Breast epithelium (tissue), 3 donors: ENCODE results near the gene KCTD2.

Experiments
- POLR2A ChIP-seq: fragments of 450-650 bp; IDR thresholded peaks from one replicate; pipeline ENCODE4 v1.6.1; 2016; ENCODE audit warnings: antibody characterized with exemption, mild to moderate bottlenecking, moderate library complexity
- POLR2AphosphoS5 ChIP-seq, 3 donors: sonication (generic); formaldehyde crosslinking; IDR thresholded peaks; one replicate each; pipeline ENCODE4 v1.6.1; 2017; ENCODE audit warnings: antibody characterized with exemption in 3 of 3

DNA sequence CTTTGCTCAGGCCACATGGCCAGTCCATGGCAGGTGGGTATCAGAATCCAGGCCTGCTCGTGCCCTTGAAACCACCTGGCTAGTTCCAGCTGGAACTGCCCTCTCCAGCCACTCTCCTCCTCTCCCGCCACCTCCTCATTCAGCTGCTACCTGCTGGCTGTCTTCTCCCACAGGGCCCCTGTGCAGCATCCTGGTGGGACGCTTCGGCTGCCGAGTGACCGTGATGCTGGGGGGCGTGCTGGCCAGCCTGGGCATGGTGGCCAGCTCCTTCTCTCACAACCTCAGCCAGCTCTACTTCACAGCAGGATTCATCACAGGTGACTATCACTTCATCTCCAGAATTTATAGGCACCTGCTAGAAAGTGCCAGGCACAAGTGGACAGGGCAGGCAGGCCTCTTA is 50.8 kb downstream of the KCTD2 start:
- no peak for TF ChIP-seq POLR2AphosphoS5 (IDR thresholded peaks at IDR 0.05)
- TF ChIP-seq POLR2A = no peak
